Muscle of leg (tissue), 11 donors: Measurements from ENCODE around the gene PHACTR3. TPM values are rescaled to one million over a fixed set of nuclear protein-coding genes. Genes with fewer than 3 reads are reported as not detected.
A peak's percentile ranks its signal among the peaks of the same experiment; 100 is the strongest.

Experiments
- DNase-seq: peaks from one replicate; pipeline ENCODE4 v3.0.0; 2013
- H3K27ac ChIP-seq: one replicate; pipeline ENCODE4 v1.5.1; 2013; ENCODE audit warnings: mild to moderate bottlenecking, low read length, control low read depth
- H3K27me3 ChIP-seq: one replicate; pipeline ENCODE4 v1.6.1; 2013; ENCODE audit warnings: low read length; ENCODE audit not compliant: control insufficient read depth, insufficient read depth
- H3K36me3 ChIP-seq: one replicate; pipeline ENCODE4 v1.6.1; 2013; ENCODE audit warnings: low read length; ENCODE audit not compliant: control insufficient read depth, insufficient read depth
- H3K4me1 ChIP-seq: one replicate; pipeline ENCODE4 v1.6.1; 2013; ENCODE audit warnings: low read length; ENCODE audit not compliant: control insufficient read depth, insufficient read depth
- H3K4me3 ChIP-seq: one replicate; pipeline ENCODE4 v1.5.1; 2013; ENCODE audit warnings: low read length, control low read depth
- H3K9me3 ChIP-seq: replicated peaks from 2 replicates; pipeline ENCODE4 v1.6.1; 2013; ENCODE audit warnings: low read depth, low read length; ENCODE audit not compliant: control insufficient read depth
- WGBS: methylation state at CpG from one replicate; pipeline ENCODE4 v1.1.5; 2013; ENCODE audit warnings: missing lambda C conversion rate; ENCODE audit not compliant: insufficient coverage; 5-methylcytosine and 5-hydroxymethylcytosine counted together
- polyA plus RNA-seq, 8 donors: library from polyadenylated mRNA; unstranded; fragments of 120-200 nt; gene quantifications; one replicate each; pipeline versions ENCODE4 v1.2.1 to v1.2.3, GENCODE V29; 2013; ENCODE audit warnings: inconsistent platforms in 1 of 8, low replicate concordance in 1 of 8; ENCODE audit not compliant: insufficient read length in 8 of 8, insufficient read depth in 1 of 8
- total RNA-seq: library from RNA; stranded (reverse); fragments of 120-200 nt; gene quantifications from one replicate; pipeline ENCODE4 v1.2.4, GENCODE V29; 2013

The PHACTR3 gene
- total and polyA plus RNA-seq, 9 donors = 4.7 to 17.0 (median 9.9) TPM

- Histone ChIP-seq H3K4me3 (no peak overlapping the region), H3K9me3 (no peaks in the 10 kb centered on the region), H3K36me3 (no peaks in the 10 kb centered on the region), H3K27me3 (no peaks in the 10 kb centered on the region), H3K27ac (no peak overlapping the region), H3K4me1 (no peaks in the 10 kb centered on the region)
- DNase-seq = no peak
- WGBS = 84% methylated on average over 21 of the region's 23 CpGs
These were observed 208.2 kb downstream of the PHACTR3 start for GRCh38 chr20:59812286-59813125.

- WGBS = 83% methylated on average over 12 of the region's 18 CpGs
These were observed 209.0 kb downstream of the PHACTR3 start for GRCh38 chr20:59813126-59813947.

GRCh38 chr20:59813948-59814839, 209.9 kb downstream of the PHACTR3 start:
- Histone ChIP-seq H3K27ac (no peak overlapping the region), H3K4me3 (no peak overlapping the region), H3K4me1 (no peaks in the 10 kb centered on the region), H3K9me3 (no peaks in the 10 kb centered on the region), H3K27me3 (peaks cover 3% of the 10 kb centered on the region), H3K36me3 (no peaks in the 10 kb centered on the region)
- DNase-seq = peak; percentile 65
- WGBS = 70% methylated on average over 18 of the region's 21 CpGs

More at GRCh38 chr20:59813126-59813947, 209.0 kb downstream of the PHACTR3 start:
- Histone ChIP-seq H3K4me1 (no peaks in the 10 kb centered on the region), H3K9me3 (no peaks in the 10 kb centered on the region), H3K27me3 (no peaks in the 10 kb centered on the region), H3K36me3 (no peaks in the 10 kb centered on the region), H3K27ac (no peak overlapping the region), H3K4me3 (no peak overlapping the region)
- no peak for DNase-seq

GRCh38 chr20:59814840-59815340, 210.6 kb downstream of the PHACTR3 start:
- Histone ChIP-seq H3K36me3 (no peaks in the 10 kb centered on the region), H3K27ac (no peak overlapping the region), H3K27me3 (peaks cover 3% of the 10 kb centered on the region), H3K4me1 (peaks cover 5% of the 10 kb centered on the region), H3K9me3 (no peaks in the 10 kb centered on the region), H3K4me3 (no peak overlapping the region)
- WGBS = 66% methylated on average over 8 of the region's 8 CpGs
- DNase-seq = no peak

- DNase-seq = no peak
- H3K9me3 ChIP-seq = no peaks in the 10 kb centered on the region
- H3K27me3 ChIP-seq = peaks cover 3% of the 10 kb centered on the region
- H3K27ac ChIP-seq = no peak overlapping the region
- no peak overlapping the region for H3K4me3 ChIP-seq
- no peaks in the 10 kb centered on the region for H3K36me3 ChIP-seq
- H3K4me1 ChIP-seq = peaks cover 19% of the 10 kb centered on the region
- WGBS = 91% methylated on average over 4 of the region's 4 CpGs
These were observed 211.9 kb downstream of the PHACTR3 start for GRCh38 chr20:59816146-59816738.

- DNase-seq = no peak
- no peaks in the 10 kb centered on the region for H3K9me3 ChIP-seq
- no peak overlapping the region for H3K4me3 ChIP-seq
- WGBS = 83% methylated on average over 4 of the region's 4 CpGs
- H3K36me3 ChIP-seq = no peaks in the 10 kb centered on the region
- H3K4me1 ChIP-seq = peaks cover 24% of the 10 kb centered on the region
- peaks cover 3% of the 10 kb centered on the region for H3K27me3 ChIP-seq
- H3K27ac ChIP-seq = no peak overlapping the region
These were observed 213.1 kb downstream of the PHACTR3 start for GRCh38 chr20:59817406-59817805.

- Histone ChIP-seq H3K36me3 (no peaks in the 10 kb centered on the region), H3K9me3 (no peaks in the 10 kb centered on the region), H3K4me1 (peaks cover 28% of the 10 kb centered on the region), H3K4me3 (no peak overlapping the region), H3K27me3 (peaks cover 3% of the 10 kb centered on the region), H3K27ac (no peak overlapping the region)
- 66% methylated on average over 11 of the region's 14 CpGs for WGBS
- peak; percentile 44 for DNase-seq
These were observed 213.7 kb downstream of the PHACTR3 start for GRCh38 chr20:59817846-59818615.

- DNase-seq = no peak
- WGBS = 92% methylated on average over 9 of the region's 10 CpGs
- H3K4me3 ChIP-seq = no peak overlapping the region
- no peaks in the 10 kb centered on the region for H3K9me3 ChIP-seq
- peaks cover 36% of the 10 kb centered on the region for H3K4me1 ChIP-seq
- H3K36me3 ChIP-seq = no peaks in the 10 kb centered on the region
- no peak overlapping the region for H3K27ac ChIP-seq
- peaks cover 3% of the 10 kb centered on the region for H3K27me3 ChIP-seq
These were observed 214.6 kb downstream of the PHACTR3 start for GRCh38 chr20:59818911-59819310.
